Middle frontal gyrus (tissue), 1 donor: Measurements from ENCODE around the gene MYNN.
"Not testable (repeated sequence)": the region's sequence is repeated elsewhere in the genome, so short reads cannot be mapped to it uniquely, and the experiment has no call there.

Experiments
- DNase-seq: peaks from one replicate; pipeline ENCODE4 v3.0.0-alpha.2; 2015; ENCODE audit warnings: low spot score; ENCODE audit errors: extremely low spot score

Gene MYNN

GRCh38 chr3:169772897-169773816 is at the start of gene MYNN:
Gene MYNN, plus strand, starts transcription at chr3:169773396. Its CDS starts 900 bp downstream, at chr3:169774296.
- DNase-seq = peak; percentile 86

DNA sequence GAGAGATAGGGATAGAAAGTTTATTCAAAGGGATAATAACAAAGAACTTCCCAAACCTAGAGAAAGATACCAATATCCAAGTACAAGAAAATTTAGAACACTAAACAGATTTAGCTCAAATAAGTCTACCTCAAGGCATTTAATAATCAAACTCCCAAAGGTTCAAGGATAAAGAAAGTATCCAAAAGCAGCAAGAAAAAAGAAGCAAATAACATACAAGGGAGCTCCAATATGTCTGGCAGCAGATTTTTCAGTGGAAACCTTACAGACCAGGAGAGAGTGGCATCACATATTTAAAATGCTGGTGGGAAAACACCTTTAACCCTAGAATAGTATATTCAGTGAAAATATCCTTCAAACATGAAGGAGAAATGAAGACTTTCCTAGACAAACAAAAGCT is 41.3 kb upstream of the MYNN start:
- DNase-seq = not testable (repeated sequence)

DNA sequence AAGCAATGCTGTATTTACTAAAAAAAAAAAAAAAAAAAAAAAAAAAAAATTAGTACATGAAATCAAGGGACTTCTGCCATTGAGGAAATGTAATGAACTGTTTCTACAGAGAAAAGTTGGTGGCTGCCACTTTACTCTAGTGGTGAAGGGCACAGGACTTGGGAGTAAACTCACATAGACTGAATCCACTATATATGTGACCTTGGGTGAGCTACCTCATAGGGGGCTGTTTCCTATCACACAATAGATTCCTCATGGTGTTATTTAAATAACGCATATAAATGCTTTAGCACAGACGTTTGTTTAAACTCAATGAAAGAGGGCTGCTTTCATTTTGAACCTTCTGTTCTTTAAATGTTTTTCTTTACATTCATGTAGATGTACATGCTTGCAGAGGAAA is 34.1 kb upstream of the MYNN start:
- no peak for DNase-seq

- DNase-seq = no peak
Observed at GRCh38 chr3:169744366-169745054, 28.7 kb upstream of the MYNN start.

GRCh38 chr3:169746924-169747323 is 26.3 kb upstream of the MYNN start:
- no peak for DNase-seq

DNA sequence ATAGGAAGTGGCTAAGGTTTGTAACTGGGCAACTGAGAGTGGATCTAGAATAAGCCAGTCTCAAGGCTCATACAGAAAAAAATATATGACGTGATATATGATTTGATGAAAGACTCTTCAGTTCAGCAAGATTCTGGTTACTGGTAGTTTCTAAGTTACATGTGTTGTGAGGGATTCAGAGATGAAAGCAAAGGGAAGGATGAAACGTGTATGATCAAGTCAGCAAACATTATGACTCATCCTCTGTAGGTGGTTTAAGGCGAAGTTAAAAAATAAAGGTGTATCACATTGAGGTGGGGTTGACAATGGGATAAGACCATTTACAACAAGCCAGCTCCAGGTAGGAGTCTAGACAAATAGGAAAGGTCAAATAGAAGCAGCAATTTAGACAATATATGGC is 24.5 kb upstream of the MYNN start:
- DNase-seq = no peak

- no peak for DNase-seq
Observed at GRCh38 chr3:169750665-169751064, 22.5 kb upstream of the MYNN start.

DNA sequence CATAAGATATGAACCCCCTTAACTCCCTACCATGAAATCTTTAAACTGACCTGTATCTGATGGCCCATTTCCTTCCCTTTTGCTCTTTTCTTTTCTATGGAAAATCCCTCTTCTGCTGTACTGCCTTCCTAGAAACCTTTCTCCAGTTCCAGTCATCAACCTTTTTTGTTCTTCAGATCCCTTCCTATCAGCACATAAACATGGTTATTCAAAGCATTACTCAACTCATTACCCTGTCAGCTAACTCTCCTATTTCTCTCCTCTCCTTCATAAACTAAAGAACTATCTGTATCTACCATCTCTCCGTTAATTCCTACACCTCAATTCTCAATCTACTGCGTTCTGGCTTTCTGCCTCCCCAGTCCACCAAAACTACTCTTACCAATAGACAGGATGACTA is 21.3 kb upstream of the MYNN start:
- DNase-seq = no peak

DNA sequence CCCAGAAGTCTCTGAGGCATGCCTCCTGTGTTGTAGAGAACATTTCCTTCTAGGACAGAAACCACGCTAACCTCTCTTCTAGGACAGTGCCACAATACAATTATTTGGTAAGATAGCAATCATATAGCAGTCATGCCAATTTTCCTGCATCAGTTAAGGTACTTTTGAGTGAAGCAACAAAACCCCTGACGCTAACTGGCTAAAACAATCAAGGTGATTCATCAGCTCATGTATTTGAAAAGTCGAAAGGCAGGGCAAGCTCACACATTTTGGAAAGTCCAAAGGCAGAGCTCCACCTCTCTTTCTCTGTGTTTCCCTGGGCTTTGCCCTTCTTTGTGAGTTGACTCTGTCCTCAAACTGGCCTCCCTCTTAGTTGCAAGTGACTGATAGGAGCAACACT is 18.5 kb upstream of the MYNN start:
- DNase-seq = no peak

- no peak for DNase-seq
Observed at GRCh38 chr3:169755488-169755887, 17.7 kb upstream of the MYNN start.

DNA sequence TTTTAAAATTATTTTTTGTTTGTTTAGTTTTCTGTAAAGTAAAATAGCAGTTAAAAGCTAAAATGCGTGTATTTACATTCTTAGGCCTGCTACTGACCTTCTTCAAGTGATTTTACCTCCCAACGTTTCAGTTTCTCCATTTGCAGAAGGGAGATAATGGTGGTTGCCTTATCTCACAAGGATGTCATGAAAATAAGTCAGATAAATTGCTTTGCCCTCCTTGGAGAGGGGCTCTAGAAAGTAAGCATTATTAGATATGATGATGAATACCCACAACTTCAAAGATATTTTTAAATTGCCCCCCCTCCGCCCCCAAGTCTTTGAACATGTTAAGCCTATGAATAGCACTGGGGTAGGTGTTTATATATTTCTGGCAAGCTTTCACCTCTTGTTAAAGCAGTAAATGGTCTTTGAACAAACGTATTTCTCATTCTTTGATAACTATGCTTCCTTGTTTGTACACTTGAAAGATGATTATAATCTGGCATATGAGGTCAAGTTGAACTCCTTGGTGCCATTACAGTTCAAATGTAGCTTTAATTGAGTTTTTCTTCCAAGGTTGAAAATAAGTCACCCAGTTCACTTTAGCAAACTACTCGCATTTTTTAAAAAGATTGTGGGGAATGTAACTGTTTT is 14.7 kb upstream of the MYNN start:
- no peak for DNase-seq

- no peak for DNase-seq
Observed at GRCh38 chr3:169759256-169759655, 13.9 kb upstream of the MYNN start.

- DNase-seq = no peak
Observed at GRCh38 chr3:169760479-169760878, 12.7 kb upstream of the MYNN start.

- DNase-seq = peak; percentile 12
Observed at GRCh38 chr3:169764312-169764881, 8.8 kb upstream of the MYNN start.

DNA sequence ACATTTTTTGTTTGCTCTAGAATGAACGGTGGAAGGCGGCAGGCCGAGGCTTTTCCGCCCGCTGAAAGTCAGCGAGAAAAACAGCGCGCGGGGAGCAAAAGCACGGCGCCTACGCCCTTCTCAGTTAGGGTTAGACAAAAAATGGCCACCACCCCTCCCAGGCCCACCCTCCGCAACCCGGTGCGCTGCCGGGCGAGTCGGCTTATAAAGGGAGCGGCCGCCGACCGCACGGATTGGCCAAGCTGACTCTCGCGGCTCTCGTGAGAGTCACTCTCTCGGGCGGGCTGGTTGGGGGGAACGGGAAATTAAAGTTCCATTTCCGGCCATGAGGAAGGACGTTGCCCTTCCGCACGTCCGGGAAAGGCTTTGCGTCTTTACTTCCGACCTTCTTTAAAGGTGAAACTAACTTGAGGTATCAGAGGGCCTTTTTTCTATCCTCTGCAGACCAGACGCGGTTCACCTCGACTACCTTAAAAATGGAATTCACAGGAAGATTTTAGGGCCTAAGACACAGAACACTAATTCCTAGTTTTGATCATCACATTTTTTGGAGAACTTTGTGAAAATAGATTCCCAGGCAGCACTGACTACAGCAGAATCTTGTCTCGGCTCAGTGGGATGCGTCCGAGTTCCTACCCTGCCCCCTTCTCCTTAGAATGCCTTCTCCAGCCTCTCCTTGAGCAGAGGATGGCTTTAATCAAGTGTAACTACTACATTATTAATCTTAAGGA is 8.1 kb upstream of the MYNN start, which contains the start of gene TERC:
TERC (minus strand) TSS at position 179 of the 731 bp plus-strand sequence.
- DNase-seq = peak; percentile 81

DNA sequence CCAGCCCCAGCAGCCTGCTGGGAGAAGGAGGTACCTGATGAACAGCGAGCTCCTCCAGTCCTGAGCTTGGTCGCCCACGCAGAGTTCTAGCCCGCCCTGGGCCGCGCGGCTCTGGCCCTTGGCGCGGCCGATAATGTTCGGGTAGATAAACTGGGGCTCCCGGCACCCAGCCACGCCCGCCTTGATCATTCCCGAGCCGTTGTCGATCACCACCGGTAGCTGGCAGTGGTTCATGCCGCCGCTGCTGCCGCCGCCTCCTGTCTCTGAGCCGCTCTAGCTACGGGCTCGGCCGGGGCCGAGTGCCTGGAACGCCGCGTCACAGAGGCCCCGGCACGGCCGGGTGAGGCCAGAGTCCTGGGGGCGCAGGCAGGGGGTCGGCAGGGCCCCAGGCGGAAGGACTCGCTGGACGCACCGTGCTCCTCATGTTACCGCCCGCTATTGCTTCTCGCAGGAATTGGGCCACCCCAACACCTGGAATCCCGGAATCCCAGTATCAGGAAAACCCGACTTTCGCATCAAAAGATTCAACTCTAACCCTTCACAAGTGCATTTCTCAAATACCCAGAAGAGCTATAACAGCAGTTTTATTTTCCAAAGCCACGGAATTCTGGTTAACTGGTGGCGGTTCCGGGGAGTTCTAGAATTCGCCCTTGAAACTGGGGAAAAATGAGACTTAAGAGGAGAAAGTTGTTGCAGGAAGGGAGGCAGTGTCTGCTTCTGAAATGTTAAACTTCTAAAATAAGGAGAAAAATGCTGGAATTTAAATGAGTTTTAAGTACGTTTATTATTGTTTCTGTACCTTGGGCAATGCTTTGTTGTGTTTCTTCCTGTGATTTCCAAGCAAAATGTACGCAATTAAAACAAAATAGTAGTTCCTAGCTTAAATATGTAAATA is 3.7 kb upstream of the MYNN start, which contains the start of gene ACTRT3:
ACTRT3 (minus strand) TSS at position 275 of the 895 bp plus-strand sequence; CDS start at position 234, 41 bp downstream.
- peak; percentile 26 for DNase-seq

- peak; percentile 81 for DNase-seq
Observed at GRCh38 chr3:169771497-169772304, 1.5 kb upstream of the MYNN start.

DNA sequence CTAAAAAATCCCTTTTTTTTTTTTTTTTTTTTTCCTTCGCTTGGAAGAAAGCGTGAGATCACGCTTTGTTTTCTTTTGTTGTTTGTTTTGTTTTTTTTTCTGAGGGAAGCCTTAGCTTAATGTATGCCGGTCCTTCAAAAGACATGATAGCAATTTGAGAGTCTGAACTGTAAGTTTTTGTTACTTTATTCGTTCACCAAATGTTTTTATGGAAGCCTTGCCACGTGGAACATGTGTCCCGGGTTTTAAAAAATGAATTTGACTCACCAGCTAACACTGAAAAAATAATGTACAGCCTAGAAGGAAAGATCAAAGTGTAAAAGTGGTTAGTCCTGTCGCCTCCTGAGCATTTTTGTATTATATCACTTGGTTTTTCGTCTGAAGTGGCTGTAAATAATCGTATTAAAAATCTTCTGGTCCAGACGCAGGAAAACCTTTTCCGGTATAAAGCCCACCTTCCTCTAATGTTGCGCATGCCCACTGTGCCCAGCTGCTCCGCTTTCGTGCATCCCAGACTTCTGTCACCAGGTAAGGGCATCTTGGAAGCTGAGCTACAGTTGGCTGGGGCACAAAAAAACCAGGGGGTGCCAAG is 795 bp upstream of the MYNN start:
- peak; percentile 72 for DNase-seq

- no peak for DNase-seq
Observed at GRCh38 chr3:169774186-169774585, 990 bp downstream of the MYNN start.
